Ammon's horn (tissue), 1 donor: ENCODE data around the gene CSAG1.
"Not testable (repeated sequence)": the region's sequence is repeated elsewhere in the genome, so short reads cannot be mapped to it uniquely, and the experiment has no call there.

Experiments
- DNase-seq: peaks from one replicate; pipeline ENCODE4 v3.0.0-alpha.2; 2016; ENCODE audit warnings: low spot score

The CSAG1 gene

DNA sequence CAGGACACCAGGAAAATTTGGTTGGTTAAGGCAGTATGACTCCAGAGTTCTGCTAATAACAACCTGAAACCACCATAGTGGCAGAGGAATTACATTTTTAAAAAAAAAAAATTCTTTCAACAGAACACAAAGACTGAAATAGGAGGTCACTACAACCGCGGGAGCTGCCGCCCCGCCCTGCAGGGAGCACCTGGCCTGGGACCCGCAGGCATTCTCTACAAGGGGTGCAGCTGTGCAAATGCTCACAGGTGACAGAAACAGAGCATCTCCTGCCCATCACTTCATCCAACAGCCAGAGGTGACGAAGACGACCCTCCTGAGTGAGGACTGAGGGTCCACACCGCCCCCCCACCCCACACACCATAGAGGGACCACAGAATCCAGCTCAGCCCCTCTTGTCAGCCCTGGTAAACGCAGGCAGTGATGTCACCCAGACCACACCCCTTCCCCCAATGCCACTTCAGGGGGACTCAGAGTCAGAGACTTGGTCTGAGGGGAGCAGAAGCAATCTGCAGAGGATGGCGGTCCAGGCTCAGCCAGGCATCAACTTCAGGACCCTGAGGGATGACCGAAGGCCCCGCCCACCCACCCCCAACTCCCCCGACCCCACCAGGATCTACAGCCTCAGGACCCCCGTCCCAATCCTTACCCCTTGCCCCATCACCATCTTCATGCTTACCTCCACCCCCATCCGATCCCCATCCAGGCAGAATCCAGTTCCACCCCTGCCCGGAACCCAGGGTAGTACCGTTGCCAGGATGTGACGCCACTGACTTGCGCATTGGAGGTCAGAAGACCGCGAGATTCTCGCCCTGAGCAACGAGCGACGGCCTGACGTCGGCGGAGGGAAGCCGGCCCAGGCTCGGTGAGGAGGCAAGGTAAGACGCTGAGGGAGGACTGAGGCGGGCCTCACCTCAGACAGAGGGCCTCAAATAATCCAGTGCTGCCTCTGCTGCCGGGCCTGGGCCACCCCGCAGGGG, 35.3 kb downstream of the CSAG1 start, which contains the start of gene MAGEA3:
Gene MAGEA3, plus strand, starts transcription at position 843 of the 980 bp plus-strand sequence. CDS start 2,039 bp downstream, outside the sequence.
- DNase-seq = not testable (repeated sequence)

DNA sequence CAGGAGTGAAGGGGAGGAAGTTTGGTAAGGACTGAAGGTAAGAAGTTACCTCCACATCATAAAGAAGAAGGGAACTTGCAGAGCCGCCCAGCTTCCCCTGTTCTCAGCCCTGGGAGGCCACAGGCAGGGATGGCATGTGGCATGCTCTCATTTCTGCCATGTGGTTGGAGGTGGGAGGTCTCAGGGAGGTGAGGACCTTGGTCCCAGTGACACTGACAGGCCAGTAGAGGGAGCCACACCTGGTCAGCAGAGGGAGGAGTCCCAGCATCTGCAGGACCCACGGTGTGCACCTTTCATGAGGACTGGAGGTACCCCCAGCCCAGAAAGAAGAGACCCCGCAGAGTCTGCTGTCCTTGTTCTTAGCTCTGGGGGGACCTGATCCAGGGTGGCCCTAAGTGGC, 52.5 kb downstream of the CSAG1 start:
- DNase-seq = not testable (repeated sequence)
